IMR-90 (cell line): ENCODE data around the gene NLRP14. TPM values are rescaled to one million over a fixed set of nuclear protein-coding genes. Genes with fewer than 3 reads are reported as not detected.

Experiments used
- ATAC-seq: fragments of 200-7000 bp; cut with Tn5 transposase; 2 replicates; pipeline ENCODE4 v1.9.1; 2020; ENCODE audit warnings: low read depth, mild to moderate bottlenecking, moderate library complexity
- BruUV-seq: library from RNA; stranded (reverse); fragments of 400-500 nt; replicated peaks from 2 replicates; lab custom pipeline; 2021; lab: Mats Ljungman, UMichigan
- CTCF ChIA-PET: fragments of 300-600 bp; formaldehyde crosslinking; extraction: SDS; loops from one replicate; lab custom pipeline; 2021; ENCODE audit warnings: antibody characterized with exemption; lab: Yijun Ruan, JAX
- POLR2A ChIA-PET: fragments of 300-600 bp; sonication (Branson Sonifier 250); formaldehyde crosslinking; loops from one replicate; lab custom pipeline; 2022; ENCODE audit warnings: antibody characterized with exemption; ENCODE audit not compliant: unreplicated experiment; lab: Charles Lee
- DNase-seq: peaks from one replicate; pipeline ENCODE4 v3.0.0; 2013
- H2AFZ ChIP-seq: replicated peaks from 2 replicates; pipeline ENCODE3; 2013; ENCODE audit warnings: low read length, mild to moderate bottlenecking; ENCODE audit not compliant: poor library complexity
- H2AK5ac ChIP-seq: 2 replicates; pipeline ENCODE4 v1.6.1; 2013; ENCODE audit warnings: low read depth, low read length, inconsistent platforms
- H2AK9ac ChIP-seq: replicated peaks from 2 replicates; pipeline ENCODE3; 2013; ENCODE audit warnings: mild to moderate bottlenecking, low read depth, low read length, moderate library complexity; ENCODE audit not compliant: poor library complexity
- H2BK120ac ChIP-seq: 2 replicates; pipeline ENCODE4 v1.6.1; 2013; ENCODE audit warnings: low read depth, low read length, inconsistent platforms
- H2BK15ac ChIP-seq: 3 replicates; pipeline ENCODE4 v1.6.1; 2013; ENCODE audit warnings: low read depth, low read length, inconsistent platforms
- H2BK20ac ChIP-seq: 2 replicates; pipeline ENCODE4 v1.6.1; 2013; ENCODE audit warnings: low read depth, mild to moderate bottlenecking, inconsistent platforms, low read length, moderate library complexity
- H2BK5ac ChIP-seq: 2 replicates; pipeline ENCODE4 v1.6.1; 2013; ENCODE audit warnings: mild to moderate bottlenecking, low read depth, low read length, inconsistent platforms; ENCODE audit not compliant: poor library complexity, severe bottlenecking
- H3K14ac ChIP-seq: replicated peaks from 2 replicates; pipeline ENCODE4 v1.6.1; 2013; ENCODE audit warnings: low read depth, low read length, inconsistent platforms
- H3K18ac ChIP-seq: 2 replicates; pipeline ENCODE4 v1.6.1; 2013; ENCODE audit warnings: low read depth, low read length, control low read depth
- H3K23ac ChIP-seq: 2 replicates; pipeline ENCODE4 v1.6.1; 2013; ENCODE audit warnings: low read depth, low read length, inconsistent platforms
- H3K27ac ChIP-seq: 2 replicates; pipeline ENCODE4 v1.5.1; 2013; ENCODE audit warnings: mild to moderate bottlenecking, control low read depth, low read length; ENCODE audit not compliant: insufficient read depth
- H3K27me3 ChIP-seq: 2 replicates; pipeline ENCODE4 v1.6.1; 2013; ENCODE audit warnings: low read length; ENCODE audit not compliant: control insufficient read depth, insufficient read depth
- H3K36me3 ChIP-seq: 2 replicates; pipeline ENCODE4 v1.6.1; 2013; ENCODE audit warnings: low read length, mixed read lengths; ENCODE audit not compliant: control insufficient read depth, insufficient read depth
- H3K4ac ChIP-seq: 2 replicates; pipeline ENCODE4 v1.6.1; 2013; ENCODE audit warnings: low read depth, low read length, inconsistent platforms
- H3K4me1 ChIP-seq: 2 replicates; pipeline ENCODE4 v1.6.1; 2013; ENCODE audit warnings: low read length, mixed read lengths; ENCODE audit not compliant: control insufficient read depth, insufficient read depth
- H3K4me2 ChIP-seq: 2 replicates; pipeline ENCODE4 v1.6.1; 2013; ENCODE audit warnings: low read depth, mild to moderate bottlenecking, control low read depth, low read length, moderate library complexity
- H3K4me3 ChIP-seq: 2 replicates; pipeline ENCODE4 v1.5.1; 2013; ENCODE audit warnings: low read depth, mild to moderate bottlenecking, control low read depth, low read length, moderate library complexity; ENCODE audit not compliant: insufficient read depth
- H3K56ac ChIP-seq: 2 replicates; pipeline ENCODE4 v1.6.1; 2013; ENCODE audit warnings: low read length, inconsistent platforms; ENCODE audit not compliant: insufficient read depth; ENCODE audit errors: extremely low read depth
- H3K79me1 ChIP-seq, 2 experiments: 2 replicates each; pipeline ENCODE4 v1.6.1; 2013; ENCODE audit warnings: low read length in 2 of 2, inconsistent platforms in 1 of 2, low read depth in 1 of 2
- H3K9ac ChIP-seq: 2 replicates; pipeline ENCODE4 v1.6.1; 2013; ENCODE audit warnings: low read depth, low read length, control low read depth
- H3K9me1 ChIP-seq: 2 replicates; pipeline ENCODE4 v1.6.1; 2013; ENCODE audit warnings: low read length, inconsistent platforms; ENCODE audit not compliant: insufficient read depth
- H3K9me3 ChIP-seq: 2 replicates; pipeline ENCODE4 v1.6.1; 2013; ENCODE audit warnings: low read length; ENCODE audit not compliant: control insufficient read depth, insufficient read depth
- H4K20me1 ChIP-seq: 2 replicates; pipeline ENCODE4 v1.6.1; 2013; ENCODE audit warnings: low read length, inconsistent platforms; ENCODE audit not compliant: insufficient read depth
- H4K5ac ChIP-seq: 2 replicates; pipeline ENCODE4 v1.6.1; 2013; ENCODE audit warnings: mild to moderate bottlenecking, low read depth, low read length, control low read depth
- H4K8ac ChIP-seq, 2 experiments: 2 replicates each; pipeline ENCODE4 v1.6.1; 2013; ENCODE audit warnings: low read depth in 2 of 2, low read length in 2 of 2, control low read depth in 1 of 2, inconsistent platforms in 1 of 2
- H4K91ac ChIP-seq: 2 replicates; pipeline ENCODE4 v1.6.1; 2013; ENCODE audit warnings: low read depth, low read length, inconsistent platforms; ENCODE audit not compliant: insufficient read depth
- CHD1 ChIP-seq: IDR thresholded peaks from 2 replicates; pipeline ENCODE4 v1.6.1; 2012; ENCODE audit warnings: low read depth, low read length, improper control_type of control experiment
- FOS ChIP-seq: fragments of 150-350 bp; IDR thresholded peaks from 2 replicates; pipeline ENCODE4 v1.6.1; 2016; ENCODE audit warnings: low read depth, low read length
- MAFK ChIP-seq: IDR thresholded peaks from 2 replicates; pipeline ENCODE4 v1.6.1; 2012; ENCODE audit warnings: low read depth, low read length, improper control_type of control experiment
- MXI1 ChIP-seq: IDR thresholded peaks from 2 replicates; pipeline ENCODE4 v1.6.1; 2012; ENCODE audit warnings: low read depth, mild to moderate bottlenecking, low read length, moderate library complexity, borderline replicate concordance
- NFE2L2 ChIP-seq: fragments of 150-350 bp; IDR thresholded peaks from 2 replicates; pipeline ENCODE4 v1.6.1; 2016; ENCODE audit warnings: low read depth, mild to moderate bottlenecking, low read length
- POLR2A ChIP-seq: IDR thresholded peaks from 2 replicates; pipeline ENCODE4 v1.6.1; 2012; ENCODE audit warnings: mild to moderate bottlenecking, low read depth, low read length
- WGBS, 2 experiments: methylation state at CpG; one replicate each; pipeline versions ENCODE4 v1.1.5 to v1.1.7; 2013; ENCODE audit warnings: missing lambda C conversion rate in 2 of 2; ENCODE audit not compliant: insufficient read length in 1 of 2; ENCODE audit errors: extremely low coverage in 2 of 2; 5-methylcytosine and 5-hydroxymethylcytosine counted together
- dilution Hi-C: fragments of 300-500 bp; cut with HindIII; formaldehyde crosslinking; loops from one replicate; pipeline ENCODE4 v1.14.3; 2018; ENCODE audit warnings: low sequenced_read_pairs; ENCODE audit not compliant: unreplicated experiment
- in situ Hi-C: fragments of 300-500 bp; cut with MboI; formaldehyde crosslinking; loops from 3 replicates; pipeline ENCODE4 v1.14.3; 2019; ENCODE audit warnings: low sequenced_read_pairs, inconsistent platforms, mixed read lengths
- intact Hi-C: fragments of 100-400 bp; cut with micrococcal nuclease; formaldehyde crosslinking; loops from 2 replicates; pipeline ENCODE4 v1.10.0; 2022
- polyA plus RNA-seq, 3 experiments: library from polyadenylated mRNA; depleted of rRNA; stranded (reverse); fragments of >200 nt; gene quantifications; 2 replicates each; pipeline ENCODE4 v1.2.3, GENCODE V29; 2012; ENCODE audit warnings: low replicate concordance in 1 of 3
- total RNA-seq: library from RNA; depleted of rRNA; stranded (reverse); fragments of >200 nt; gene quantifications from 2 replicates; pipeline ENCODE4 v1.2.3, GENCODE V29; 2012
- TF ChIP-seq, protein P1 (sequence below): fragments of 150-350 bp; IDR thresholded peaks from 2 replicates; pipeline ENCODE4 v1.6.1; 2017; ENCODE audit warnings: mild to moderate bottlenecking, antibody characterized with exemption, low read length, low read depth

Gene NLRP14
- total and polyA plus RNA-seq, 2 of the 4 experiments (the other 2 are of a cell fraction), result under 0.01 TPM; not detected in 1

- CTCF ChIA-PET, result no interaction called here
- no peaks in the 10 kb centered on the region for H3K27me3 ChIP-seq
Observed at GRCh38 chr11:7077101-7077500, 56.8 kb downstream of the NLRP14 start.

More at GRCh38 chr11:7077101-7077500, 56.8 kb downstream of the NLRP14 start:
- Histone ChIP-seq H2BK5ac (no peak overlapping the region), H3K23ac (no peak overlapping the region), H3K4me1 (no peaks in the 10 kb centered on the region), H4K91ac (no peak overlapping the region), H3K4me3 (no peak overlapping the region), H4K20me1 (no peaks in the 10 kb centered on the region), H3K18ac (no peak overlapping the region), H3K36me3 (no peaks in the 10 kb centered on the region), H2BK20ac (no peak overlapping the region), H3K9ac (no peak overlapping the region), H3K14ac (no peak overlapping the region), H3K4ac (no peak overlapping the region), H2AFZ (no peak overlapping the region), H2AK9ac (no peak overlapping the region), H3K27ac (no peak overlapping the region), H3K56ac (no peak overlapping the region), H4K8ac (no peak overlapping the region), H2AK5ac (no peak overlapping the region), H2BK120ac (no peak overlapping the region), H2BK15ac (no peak overlapping the region), H3K9me1 (no peaks in the 10 kb centered on the region), H4K5ac (no peak overlapping the region), H3K79me1 (no peaks in the 10 kb centered on the region), H3K9me3 (no peaks in the 10 kb centered on the region), H3K4me2 (no peak overlapping the region)
- intact Hi-C loops (no loop called here), in situ Hi-C loops (no loop called here), dilution Hi-C loops (no loop called here)
- WGBS, 2 experiments, result no CpG with 5 or more reads among the region's 16 CpGs
- TF ChIP-seq FOS (no peak), POLR2A (no peak), MXI1 (no peak), NFE2L2 (no peak), MAFK (no peak), CHD1 (no peak)
- TF ChIP-seq, protein P1, sequence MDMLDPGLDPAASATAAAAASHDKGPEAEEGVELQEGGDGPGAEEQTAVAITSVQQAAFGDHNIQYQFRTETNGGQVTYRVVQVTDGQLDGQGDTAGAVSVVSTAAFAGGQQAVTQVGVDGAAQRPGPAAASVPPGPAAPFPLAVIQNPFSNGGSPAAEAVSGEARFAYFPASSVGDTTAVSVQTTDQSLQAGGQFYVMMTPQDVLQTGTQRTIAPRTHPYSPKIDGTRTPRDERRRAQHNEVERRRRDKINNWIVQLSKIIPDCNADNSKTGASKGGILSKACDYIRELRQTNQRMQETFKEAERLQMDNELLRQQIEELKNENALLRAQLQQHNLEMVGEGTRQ, result no peak
- ATAC-seq, result no peak
- POLR2A ChIA-PET, result no interaction called here
- DNase-seq, result no peak
- no TSS peak for BruUV-seq
